GM18508 (cell line): ENCODE data around the gene DACH1.

Source experiments
- ATAC-seq: cut with Tn5 transposase; IDR thresholded peaks from one replicate; pipeline ENCODE4 v1.9.1; 2021; ENCODE audit warnings: moderate number of reproducible peaks; ENCODE audit not compliant: insufficient read depth, unreplicated experiment

The DACH1 gene

GRCh38 chr13:71634182-71634581 lies 232.8 kb downstream of the DACH1 start:
- ATAC-seq: no peak

- ATAC-seq: no peak
Measured at GRCh38 chr13:71632721-71633120, 234.3 kb downstream of the DACH1 start.

GRCh38 chr13:71632206-71632605 lies 234.8 kb downstream of the DACH1 start:
- no peak for ATAC-seq

GRCh38 chr13:71629167-71629566 lies 237.8 kb downstream of the DACH1 start:
- ATAC-seq: no peak

- ATAC-seq: no peak
Measured at GRCh38 chr13:71626421-71627117, 240.4 kb downstream of the DACH1 start.

GRCh38 chr13:71625694-71626093 lies 241.3 kb downstream of the DACH1 start:
- ATAC-seq: no peak

- ATAC-seq: no peak
Measured at GRCh38 chr13:71624653-71625600, 242.1 kb downstream of the DACH1 start.

- ATAC-seq: no peak
Measured at GRCh38 chr13:71621174-71622124, 245.6 kb downstream of the DACH1 start.

GRCh38 chr13:71619096-71619495 lies 247.9 kb downstream of the DACH1 start:
- no peak for ATAC-seq

GRCh38 chr13:71618159-71618558 lies 248.8 kb downstream of the DACH1 start:
- ATAC-seq: no peak

GRCh38 chr13:71617265-71617664 lies 249.7 kb downstream of the DACH1 start:
- ATAC-seq: no peak

- no peak for ATAC-seq
Measured at GRCh38 chr13:71613066-71613745, 253.8 kb downstream of the DACH1 start.

- no peak for ATAC-seq
Measured at GRCh38 chr13:71611292-71611691, 255.7 kb downstream of the DACH1 start.

GRCh38 chr13:71610876-71611275 lies 256.1 kb downstream of the DACH1 start:
- no peak for ATAC-seq

- no peak for ATAC-seq
Measured at GRCh38 chr13:71609271-71609670, 257.7 kb downstream of the DACH1 start.

- ATAC-seq: no peak
Measured at GRCh38 chr13:71607575-71607974, 259.4 kb downstream of the DACH1 start.

GRCh38 chr13:71606818-71607217 lies 260.2 kb downstream of the DACH1 start:
- no peak for ATAC-seq

- ATAC-seq: no peak
Measured at GRCh38 chr13:71605744-71606143, 261.3 kb downstream of the DACH1 start.

- ATAC-seq: no peak
Measured at GRCh38 chr13:71603255-71603654, 263.7 kb downstream of the DACH1 start.

GRCh38 chr13:71602344-71602743 lies 264.7 kb downstream of the DACH1 start:
- no peak for ATAC-seq
